GM03348 (cell line): ENCODE measurements around the gene CDKN1A.
"Not testable (repeated sequence)": the region's sequence is repeated elsewhere in the genome, so short reads cannot be mapped to it uniquely, and the experiment has no call there.

Experiments
- DNase-seq: peaks from one replicate; pipeline ENCODE4 v3.0.0; 2012; ENCODE audit warnings: low spot score

Gene CDKN1A

DNA sequence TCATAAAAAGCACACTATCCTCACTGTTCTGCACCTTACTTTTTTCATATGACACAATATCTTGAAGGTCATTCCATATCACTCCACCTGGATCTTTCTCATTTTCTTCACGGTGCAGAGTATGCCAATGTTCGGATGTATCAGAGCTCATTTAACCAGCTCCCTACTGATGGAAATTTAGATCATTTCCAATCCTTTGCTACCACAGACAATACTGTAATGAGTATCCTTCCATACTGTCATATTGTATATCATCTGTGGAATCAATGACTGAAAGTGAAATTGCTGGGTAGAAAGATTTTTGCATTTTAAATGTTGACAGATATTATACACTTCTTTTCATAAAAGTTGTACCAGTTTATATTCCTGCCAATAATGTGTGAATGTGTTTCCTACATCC, 16.9 kb downstream of the CDKN1A start:
- no peak for DNase-seq

DNA sequence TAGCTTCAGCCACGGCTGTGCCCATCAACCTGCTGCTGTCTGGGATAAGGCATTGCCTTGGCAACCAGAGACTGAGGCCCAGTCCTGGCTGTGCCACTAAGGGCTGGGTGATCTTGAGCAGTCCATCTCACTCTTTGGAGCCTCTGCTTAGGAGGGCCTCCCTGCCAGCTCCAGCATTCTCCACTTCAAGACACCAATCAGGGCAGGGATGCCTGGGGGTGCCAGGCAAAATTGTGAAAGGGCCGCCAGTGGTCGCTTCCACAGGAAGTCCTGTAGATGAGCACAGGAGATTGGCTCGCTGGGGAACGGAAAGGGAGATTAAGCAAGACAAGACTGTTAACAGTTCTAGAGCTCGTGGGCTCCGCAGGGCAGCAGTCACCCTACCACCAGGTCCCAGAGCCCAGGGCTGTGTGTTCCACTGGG, 19.0 kb downstream of the CDKN1A start, which contains the start of gene RAB44:
Gene RAB44, plus strand, starts transcription at position 346 of the 423 bp plus-strand sequence. CDS start 6,410 bp downstream, outside the sequence.
- DNase-seq, result no peak

DNA sequence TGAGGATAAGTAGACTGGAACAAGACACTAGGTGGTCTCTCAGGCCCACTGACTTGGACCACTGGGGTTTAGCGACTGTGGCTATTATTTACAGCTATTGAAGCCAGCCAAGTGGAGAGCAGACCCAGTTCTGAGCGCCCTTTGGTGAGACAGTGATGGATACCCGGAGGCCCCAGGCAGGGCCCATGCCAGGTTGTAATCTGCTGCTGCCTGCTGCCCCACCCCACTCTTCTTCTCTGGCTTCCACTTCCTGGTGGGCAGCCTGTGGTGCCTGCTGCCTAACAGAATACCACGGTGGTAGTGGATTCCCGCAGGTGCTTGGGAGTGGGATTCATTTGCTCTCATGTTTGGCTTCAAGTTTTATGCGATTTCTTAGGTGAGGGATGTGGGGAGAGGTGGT, 19.7 kb downstream of the CDKN1A start:
- no peak for DNase-seq

DNA sequence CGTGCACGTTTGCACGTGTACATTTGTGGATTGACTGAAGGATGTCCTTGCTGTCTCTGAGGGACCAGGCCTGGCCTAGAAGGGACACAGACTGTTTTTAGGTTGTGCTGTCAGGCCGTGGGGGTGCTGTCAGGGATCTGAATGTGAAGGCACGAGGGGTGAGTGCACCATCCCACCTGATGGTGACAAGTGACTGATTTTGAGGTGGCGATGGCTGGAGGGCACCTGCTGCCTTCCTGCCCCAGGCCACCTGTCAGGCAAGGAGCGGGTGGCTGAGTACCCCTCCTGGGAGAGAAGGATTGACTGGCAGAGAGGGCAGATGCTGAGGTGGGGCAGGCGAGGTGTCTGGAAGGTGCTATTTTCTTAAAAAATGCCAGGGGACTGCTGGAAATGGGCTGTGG, 20.4 kb downstream of the CDKN1A start:
- DNase-seq, result no peak

DNA sequence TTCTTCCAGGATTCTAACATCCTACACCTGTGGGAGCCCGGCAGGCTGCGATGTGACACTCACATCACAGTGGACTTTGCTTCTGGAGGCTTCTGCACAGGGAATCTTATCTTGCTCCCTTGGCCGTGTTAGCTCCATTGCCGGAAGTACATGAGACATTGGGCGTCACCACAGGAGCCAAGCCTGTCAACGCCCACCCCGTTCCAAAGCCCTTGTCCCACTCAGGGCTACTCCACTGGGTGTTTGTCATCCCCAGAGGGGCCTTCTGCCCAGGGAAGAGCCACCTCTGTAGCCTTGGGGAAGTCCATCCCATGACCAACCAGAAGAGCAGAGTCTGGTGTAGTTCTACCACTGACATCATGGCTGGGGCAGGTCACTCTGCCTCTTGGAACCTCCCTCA, 20.8 kb downstream of the CDKN1A start:
- no peak for DNase-seq

DNA sequence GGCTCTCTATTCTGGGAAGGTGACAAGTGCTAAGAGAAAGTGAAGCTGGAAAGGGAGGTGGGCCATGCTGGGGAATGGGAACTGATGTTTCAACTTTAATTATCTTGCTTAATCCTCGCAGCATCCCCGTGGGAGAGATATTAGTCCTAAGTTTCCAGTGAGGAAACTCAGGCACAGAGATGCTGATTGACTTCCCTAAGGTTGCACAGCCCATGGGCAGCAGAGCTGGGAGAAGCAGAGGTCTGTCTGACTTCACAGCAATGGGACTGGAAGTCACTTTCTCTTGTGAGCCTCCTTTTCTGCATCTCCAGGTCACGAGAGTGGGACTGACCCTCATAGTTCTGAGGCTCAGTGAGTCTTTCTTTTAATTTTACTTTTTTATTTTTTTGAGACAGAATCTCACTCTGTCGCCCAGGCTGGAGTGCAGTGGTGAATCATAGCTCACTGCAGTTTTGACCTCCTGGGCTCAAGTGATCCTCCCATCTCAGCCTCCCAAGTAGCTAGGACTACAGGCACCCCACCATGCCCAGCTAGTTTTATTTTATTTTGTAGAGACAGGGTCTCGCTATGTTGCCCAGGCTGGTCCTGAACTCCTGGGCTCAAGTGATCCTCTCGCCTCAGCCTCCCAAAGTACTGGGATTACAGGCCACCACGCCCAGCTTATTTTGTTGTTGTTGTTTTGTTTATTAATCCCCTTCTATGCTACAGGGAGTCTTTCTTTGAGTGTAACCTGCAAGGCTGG, 21.7 kb downstream of the CDKN1A start:
- no peak for DNase-seq

DNA sequence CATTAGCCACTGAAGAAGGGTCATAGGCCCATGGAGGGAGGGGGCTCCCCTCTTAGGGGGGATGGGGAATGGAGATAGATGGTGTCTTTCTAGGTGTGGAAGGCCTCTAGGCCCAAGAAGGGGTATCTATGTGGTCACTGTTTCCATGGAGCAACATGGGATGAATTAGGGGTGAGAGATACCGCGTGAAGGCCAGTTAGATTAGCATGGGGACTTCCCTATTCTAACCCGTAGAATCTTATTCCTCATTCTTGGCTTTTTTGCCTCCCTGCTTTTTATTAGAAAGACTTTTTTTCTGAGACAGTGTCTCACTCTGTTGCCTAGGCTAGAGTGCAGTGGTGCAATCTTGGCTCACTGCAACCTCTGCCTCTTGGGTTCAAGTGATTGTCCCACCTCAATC, 22.3 kb downstream of the CDKN1A start:
- DNase-seq, result no peak

DNA sequence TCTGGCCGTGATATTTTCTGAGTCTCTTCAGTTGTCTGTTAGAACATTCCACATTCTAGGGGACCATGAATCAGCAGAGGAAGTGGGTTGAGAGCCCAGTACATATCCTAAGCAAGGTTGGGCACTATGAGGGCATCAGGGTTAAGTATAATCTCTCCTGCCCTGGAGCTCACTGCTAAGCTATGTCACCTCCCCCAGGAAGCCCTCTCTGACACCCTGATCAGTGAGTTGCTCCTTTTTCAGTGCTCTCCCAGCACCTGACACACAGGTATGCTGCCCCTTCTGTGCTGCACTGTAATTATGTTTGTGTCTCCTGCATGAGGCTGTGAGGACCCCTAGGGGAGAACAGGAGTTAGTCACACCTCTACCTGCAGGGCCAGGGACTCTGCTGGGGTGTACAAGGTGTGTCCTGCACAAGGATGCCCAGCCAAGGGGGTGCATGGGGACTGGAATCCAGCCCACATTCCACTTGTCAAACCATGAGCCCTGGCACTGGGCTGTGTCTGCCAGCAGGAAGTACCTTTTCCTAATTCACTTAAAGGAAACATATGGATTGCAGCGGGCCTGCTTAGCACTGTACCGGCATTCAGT, 23.0 kb downstream of the CDKN1A start:
- no peak for DNase-seq

DNA sequence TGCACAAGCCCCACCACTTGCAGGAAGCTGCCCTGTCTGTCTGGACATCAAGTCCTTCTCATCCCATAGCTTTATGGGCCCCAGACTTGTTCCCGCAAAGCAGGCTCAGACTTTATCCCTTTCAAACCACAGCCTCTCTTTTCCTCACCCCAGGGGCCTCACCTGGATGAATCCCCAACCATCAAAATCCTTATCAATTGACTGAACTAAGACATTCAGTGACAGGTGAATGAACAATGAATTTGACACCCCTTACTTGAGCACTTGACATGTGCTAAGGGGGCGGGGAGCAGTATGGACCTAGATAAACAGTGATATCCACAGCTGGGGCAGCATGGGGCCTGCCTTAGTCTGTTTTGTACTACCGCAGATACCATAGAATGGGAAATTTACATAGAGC, 24.1 kb downstream of the CDKN1A start:
- no peak for DNase-seq

DNA sequence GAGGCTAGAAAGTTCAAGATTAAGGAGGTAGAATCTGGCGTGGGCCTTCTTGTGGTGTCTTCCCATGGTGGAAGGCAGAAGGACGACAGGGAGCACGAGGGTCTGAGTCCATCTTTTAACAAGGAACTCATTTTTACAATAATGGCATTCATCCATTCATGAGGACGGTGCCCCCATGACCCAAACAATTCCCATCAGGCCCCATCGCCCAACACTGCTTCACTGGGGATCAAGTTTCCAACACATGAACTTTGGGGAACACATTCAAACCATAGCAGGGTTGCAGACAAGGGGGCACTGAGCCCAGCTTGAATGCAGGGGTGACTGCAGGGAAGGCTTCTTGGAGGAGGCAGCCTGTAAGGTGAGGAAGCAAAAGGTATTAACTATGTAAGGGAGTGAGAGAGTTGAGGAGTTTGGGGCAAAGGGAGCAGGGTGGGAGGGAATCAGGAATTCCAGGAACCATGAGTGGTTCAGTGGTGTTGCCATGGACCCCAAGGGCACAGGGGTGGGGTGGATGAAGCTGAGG, 24.6 kb downstream of the CDKN1A start:
- DNase-seq, result no peak

DNA sequence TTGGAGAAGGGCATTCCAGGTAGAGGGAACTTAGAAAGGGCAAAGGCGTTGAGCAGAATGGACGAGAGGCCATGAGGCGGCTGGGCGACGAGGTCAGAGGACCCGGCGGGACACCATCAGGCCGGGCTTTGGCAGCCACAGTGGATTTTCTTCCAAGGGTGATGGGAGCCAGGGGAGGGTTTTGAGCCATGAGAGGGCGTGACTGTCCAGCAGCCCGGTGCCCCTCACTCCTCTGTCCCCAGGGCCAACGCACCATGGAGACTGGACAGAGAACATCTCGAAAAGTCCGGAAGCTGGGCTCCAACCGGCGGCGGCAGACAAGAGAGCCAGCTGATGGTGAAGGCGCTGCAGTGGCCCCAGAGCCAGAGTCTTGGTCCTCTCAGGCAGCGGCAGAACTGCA, 25.5 kb downstream of the CDKN1A start:
- no peak for DNase-seq

DNA sequence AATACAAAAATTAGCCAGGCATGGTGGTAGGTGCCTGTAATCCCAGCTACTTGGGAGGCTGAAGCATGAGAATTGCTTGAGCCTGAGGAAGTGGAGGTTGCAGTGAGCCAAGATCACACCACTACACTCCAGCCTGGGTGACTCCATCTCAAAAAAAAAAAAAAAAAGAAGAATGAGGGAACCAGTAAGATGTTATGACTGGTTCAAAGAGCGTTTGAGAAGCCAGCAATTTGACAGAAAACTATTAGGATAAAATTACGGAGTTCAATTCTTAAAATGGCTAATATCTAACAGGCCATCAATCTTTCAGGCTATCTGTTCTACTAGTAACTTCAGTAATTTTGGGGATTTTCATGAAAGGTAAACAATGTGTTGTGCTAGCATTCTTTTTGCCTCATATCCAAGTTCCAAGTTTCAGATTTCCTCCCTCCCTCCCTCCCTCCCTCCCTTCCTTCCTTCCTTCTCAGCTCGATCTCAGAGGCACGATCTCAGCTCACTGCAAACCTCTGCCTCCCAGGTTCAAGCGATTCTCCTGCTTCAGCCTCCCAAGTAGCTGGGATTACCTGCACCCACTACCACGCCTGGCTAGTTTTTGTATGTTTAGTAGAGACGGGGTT, 26.6 kb downstream of the CDKN1A start:
- DNase-seq, result not testable (repeated sequence)

DNA sequence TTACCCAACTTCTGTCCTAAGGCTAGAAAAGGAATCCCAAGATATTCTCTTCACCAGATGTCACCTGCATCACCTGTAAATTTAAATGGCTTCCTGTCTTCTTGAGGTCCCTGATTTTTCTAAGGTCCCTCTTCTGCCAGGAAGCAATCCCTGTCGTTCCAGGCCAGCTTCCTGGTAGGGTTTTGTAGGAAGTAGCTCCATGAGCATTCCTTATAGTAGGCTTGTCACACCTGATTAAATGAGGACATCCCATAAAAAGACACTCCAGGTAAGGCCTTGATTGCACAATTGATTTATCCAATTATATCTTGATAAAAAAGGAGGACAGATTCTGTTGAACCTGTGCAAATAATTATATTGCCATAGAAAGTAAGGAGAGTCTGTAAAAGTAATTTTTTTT, 27.8 kb downstream of the CDKN1A start:
- no peak for DNase-seq

DNA sequence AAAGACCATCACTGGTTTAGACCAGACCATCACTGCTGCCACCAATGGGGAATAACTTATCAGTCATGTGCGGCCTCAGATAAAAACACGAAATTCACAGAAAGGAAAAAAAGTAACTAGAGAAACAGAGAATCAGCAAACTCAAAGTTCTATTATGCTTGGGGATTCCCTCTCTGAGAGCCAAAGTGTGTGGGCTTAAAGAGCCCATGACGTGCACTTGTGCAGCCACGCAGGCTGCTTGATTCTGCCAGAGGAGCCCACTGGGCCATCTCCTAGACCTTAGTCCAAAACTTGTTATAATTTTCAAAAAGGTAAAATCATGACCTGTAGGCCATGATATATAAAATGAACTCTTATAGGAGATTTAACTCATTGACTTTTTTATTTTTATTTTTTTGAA, 34.3 kb downstream of the CDKN1A start:
- DNase-seq, result no peak

DNA sequence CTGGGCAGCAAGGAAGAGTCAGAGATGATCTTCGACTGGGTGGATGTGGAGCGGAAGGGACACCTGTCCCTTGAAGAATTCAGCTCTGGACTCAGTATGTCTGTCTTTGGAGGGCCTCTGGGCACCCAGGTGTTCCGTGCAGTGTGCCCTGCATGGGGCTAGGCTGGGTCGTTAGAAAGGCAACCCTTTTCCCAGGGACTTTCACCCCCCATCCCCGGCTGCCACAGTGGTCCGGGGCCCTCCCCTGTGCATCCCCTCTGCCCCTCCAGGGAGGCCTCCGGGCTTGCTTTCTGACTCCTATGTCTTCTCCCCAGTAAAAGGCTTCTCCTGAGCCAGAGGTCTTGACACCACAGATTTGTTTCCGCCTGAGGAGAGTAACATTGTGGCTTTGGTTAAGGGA, 35.3 kb downstream of the CDKN1A start:
- DNase-seq, result no peak

DNA sequence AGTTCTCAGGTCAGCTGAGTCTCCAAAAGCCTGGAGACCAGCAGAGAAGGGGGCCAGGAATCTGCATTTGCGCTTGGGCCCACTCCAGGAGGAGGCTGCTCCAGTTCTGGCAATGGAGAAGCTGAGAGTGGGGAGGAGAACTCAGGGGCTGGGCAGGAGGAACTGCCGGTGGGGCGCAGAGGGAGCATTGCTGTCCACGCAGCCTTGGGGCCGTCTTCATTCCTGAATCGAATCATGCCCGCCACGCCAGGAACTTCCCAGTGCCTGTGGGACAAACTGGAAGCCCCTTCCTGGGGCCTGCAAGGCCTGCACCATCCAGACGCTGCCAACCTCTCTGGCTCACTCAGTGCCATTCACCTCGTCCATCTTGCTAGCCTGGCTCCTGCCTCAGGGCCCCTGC, 36.0 kb downstream of the CDKN1A start:
- DNase-seq, result no peak

DNA sequence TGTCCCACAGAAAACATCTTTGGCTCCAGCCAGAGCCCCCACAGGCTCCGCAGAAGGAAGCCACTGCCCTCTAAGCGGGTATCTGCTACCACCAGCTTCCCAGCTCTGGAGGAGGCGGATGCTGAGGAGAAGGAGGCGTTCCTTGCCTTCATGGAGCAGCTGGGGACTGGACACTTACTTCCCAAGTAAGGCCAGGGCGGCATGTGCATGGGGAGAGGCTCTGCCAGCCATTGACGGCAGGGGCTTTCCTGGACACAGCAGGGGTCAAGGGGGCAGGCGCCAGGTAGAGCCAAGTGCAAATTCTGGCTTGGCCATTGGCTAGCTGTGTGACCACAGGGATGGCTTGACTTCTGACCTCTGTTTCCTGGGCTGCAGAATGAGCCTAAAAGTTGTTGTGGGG, 37.0 kb downstream of the CDKN1A start:
- no peak for DNase-seq

DNA sequence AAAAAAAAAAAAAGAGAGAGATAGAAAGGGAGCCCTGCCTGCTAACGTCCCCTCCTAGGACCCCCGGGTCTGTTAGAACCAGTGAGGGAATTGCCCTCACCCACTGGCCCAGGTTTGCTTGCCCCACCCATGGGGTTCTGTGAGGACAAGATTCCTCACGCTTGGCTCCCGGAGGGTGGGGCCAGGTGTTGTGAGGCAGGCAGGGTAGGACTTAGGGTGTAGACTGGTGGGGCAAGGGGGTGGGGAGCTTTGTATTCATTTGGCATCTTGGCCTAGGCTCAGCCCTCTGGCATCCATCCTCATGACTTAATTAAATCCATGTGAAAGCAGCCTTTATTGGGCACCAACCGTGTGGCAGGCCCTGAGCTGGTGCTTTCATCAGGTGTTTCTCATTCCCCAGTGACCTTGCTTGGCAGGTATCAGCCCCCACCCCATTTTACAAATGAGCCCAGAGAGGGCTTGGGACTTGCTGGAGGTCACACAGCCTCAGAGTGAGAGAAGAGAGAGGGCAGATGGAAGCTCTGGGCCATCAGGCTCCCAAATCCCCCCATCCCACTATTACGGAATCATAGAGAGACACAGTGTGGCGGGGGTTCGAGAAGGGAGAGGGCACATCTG, 38.1 kb downstream of the CDKN1A start:
- no peak for DNase-seq

DNA sequence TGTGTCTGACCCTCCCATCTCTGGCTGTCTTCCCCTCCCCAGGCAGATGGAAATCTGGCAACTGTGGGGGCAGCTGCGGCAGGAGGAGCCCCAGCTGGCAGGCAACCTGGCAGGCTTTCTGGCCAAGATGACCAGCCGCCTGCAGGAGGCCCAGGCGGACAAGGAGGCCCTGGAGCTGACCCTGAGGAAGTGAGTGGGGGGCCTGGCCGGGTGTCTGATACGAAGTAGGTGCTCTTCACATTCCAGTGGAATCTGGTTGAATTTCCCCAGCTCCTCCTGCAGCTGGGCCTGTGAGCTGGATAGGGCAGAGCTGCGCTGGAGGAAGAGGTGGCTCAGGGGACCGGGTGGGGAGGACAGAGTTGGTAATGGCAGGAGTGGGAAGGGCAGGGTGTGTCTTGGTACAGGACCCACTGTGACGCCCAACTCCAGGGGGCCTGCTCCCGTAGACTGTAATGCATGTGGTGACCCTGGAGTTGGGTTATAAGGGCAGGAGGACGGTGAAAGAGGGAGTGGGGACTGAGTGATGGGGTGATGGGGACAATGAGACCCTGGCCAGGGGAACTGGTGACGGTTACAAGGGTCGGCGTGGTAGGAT, 38.8 kb downstream of the CDKN1A start:
- no peak for DNase-seq

DNA sequence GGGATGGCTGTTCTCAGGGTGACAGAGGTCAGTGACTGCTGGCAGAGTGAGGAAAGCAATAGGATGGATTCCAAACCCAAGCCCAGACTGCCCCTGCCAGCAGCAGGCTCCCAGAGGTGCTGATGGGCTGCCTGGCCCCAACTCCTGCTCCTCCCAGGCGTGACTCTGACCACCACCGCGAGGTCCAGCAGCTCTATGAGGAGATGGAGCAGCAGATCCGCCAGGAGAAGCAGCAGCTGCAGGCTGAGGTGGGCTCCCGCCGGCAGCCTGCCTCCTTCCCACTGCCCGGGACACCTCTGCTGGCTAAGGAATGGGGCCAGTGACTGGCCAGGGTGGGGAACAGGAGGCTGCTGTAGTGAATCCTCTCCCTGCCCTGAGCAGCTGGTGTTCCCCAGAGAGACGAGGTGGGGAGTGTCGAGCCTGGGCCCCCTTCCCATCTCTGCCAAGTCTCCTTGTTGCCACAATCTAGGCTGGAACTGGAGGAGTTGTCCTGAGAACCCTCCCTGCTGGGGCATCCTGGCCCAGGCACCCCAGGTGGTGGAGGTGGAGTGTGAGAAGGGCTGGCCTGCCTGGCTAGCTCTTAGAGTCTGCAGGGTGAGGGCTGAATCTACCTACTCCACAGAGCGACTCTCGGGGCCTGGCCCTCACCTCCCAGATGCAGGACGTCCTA, 39.5 kb downstream of the CDKN1A start:
- DNase-seq, result no peak

DNA sequence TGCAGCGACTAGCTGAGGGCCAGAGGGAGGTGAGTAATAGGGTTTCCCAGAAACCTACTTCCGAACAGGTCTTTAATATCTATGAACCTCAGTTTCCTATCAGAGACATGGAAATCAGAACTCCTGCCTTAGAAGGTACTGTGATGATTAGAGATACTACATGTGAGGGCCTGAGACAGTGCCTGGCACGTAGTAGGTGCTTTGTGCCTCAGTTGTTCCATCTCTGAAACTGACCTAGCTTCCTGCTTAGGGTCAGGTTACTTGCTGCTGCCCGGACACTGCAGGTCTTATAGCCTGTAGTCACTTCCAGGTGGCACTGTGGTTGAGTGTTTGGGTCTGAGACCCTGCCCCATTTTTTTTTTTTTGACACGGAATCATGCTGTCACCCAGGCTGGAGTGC, 40.0 kb downstream of the CDKN1A start:
- DNase-seq, result no peak

DNA sequence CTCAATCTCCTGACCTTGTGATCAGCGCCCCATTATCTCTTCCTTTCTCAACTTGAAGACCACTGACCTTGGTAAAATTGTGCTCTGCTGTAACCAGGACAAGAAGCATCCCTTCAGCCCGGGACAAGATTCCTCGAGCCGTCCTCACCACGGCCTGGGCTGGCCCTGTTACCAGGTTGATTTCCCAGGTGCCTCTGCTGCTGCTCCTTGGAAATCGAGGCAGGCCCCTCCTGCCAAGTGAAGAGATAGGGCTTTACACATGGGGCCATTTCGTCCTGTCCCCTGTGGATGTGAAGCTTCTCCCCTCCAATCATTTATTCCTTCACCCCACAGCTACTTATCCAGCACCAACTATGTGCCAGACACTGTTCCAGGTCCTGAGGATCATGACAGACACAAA, 40.6 kb downstream of the CDKN1A start:
- DNase-seq, result no peak
